ENCODE results near the gene ICAM2. TPM values are rescaled to one million over a fixed set of nuclear protein-coding genes. Genes with fewer than 3 reads are reported as not detected.

Gene ICAM2
- total RNA-seq, 6 donors from 2014 or later: 27.2 to 114 (median 82.0) TPM

GRCh38 chr17:64066716-64067115 lies 46.3 kb upstream of the ICAM2 start:
- Histone ChIP-seq H3K4me3 (peak overlapping the region in 1 of 4 donors; percentile 4), H3K27me3 (no peaks in the 10 kb centered on the region)

GRCh38 chr17:64065161-64065560 lies 44.7 kb upstream of the ICAM2 start:
- WGBS, 2 donors: 83 to 96% methylated on average over 7 to 8 of the region's 8 CpGs
- H3K27ac ChIP-seq: peak overlapping the region in 1 of 4 donors; percentile 40
- no peaks in the 10 kb centered on the region for H3K27me3 ChIP-seq
- TF ChIP-seq EP300 (IDR thresholded peaks at IDR 0.05) (no peak), CTCF (IDR thresholded peaks at IDR 0.05) (no peak), POLR2A (IDR thresholded peaks at IDR 0.05) (no peak), POLR2AphosphoS5 (IDR thresholded peaks at IDR 0.05) (no peak)
- H3K36me3 ChIP-seq: peaks cover 18 to 75% (median 41%) of the 10 kb centered on the region in 4 donors
- H3K4me3 ChIP-seq: peak overlapping the region in 1 of 4 donors; percentile 11
- peaks cover 0 to 14% (median 4%) of the 10 kb centered on the region in 4 donors for H3K4me1 ChIP-seq
- peaks cover 0 to 13% (median 8%) of the 10 kb centered on the region in 4 donors for H3K9me3 ChIP-seq
- DNase-seq: no peak
- ATAC-seq (ENCODE audit: low FRiP score in 2 of 2): no peak

More at GRCh38 chr17:64066716-64067115, 46.3 kb upstream of the ICAM2 start:
- H3K4me1 ChIP-seq: peaks cover 0 to 8% (median 4%) of the 10 kb centered on the region in 4 donors
- peaks cover 0 to 13% (median 8%) of the 10 kb centered on the region in 4 donors for H3K9me3 ChIP-seq
- DNase-seq (peak in 1 of 2 donors; percentile 34), ATAC-seq (ENCODE audit: low FRiP score in 2 of 2) (no peak)
- WGBS, 2 donors: 68 to 94% methylated on average over 7 of the region's 7 CpGs
- TF ChIP-seq EP300 (IDR thresholded peaks at IDR 0.05): no peak
- no peak for TF ChIP-seq POLR2AphosphoS5 (IDR thresholded peaks at IDR 0.05)
- no peak for TF ChIP-seq POLR2A (IDR thresholded peaks at IDR 0.05)
- TF ChIP-seq CTCF (IDR thresholded peaks at IDR 0.05): no peak
- peak overlapping the region in 2 of 4 donors; percentile 18 to 26 for H3K27ac ChIP-seq
- H3K36me3 ChIP-seq: peaks cover 31 to 76% (median 48%) of the 10 kb centered on the region in 4 donors

GRCh38 chr17:64064331-64064730 lies 43.9 kb upstream of the ICAM2 start:
- DNase-seq (peak in 1 of 2 donors; percentile 20), ATAC-seq (ENCODE audit: low FRiP score in 2 of 2) (no peak)
- H3K4me1 ChIP-seq: peaks cover 0 to 16% (median 4%) of the 10 kb centered on the region in 4 donors
- H3K27me3 ChIP-seq: no peaks in the 10 kb centered on the region
- 85 to 86% methylated on average over 9 of the region's 9 CpGs for WGBS, 2 donors
- TF ChIP-seq POLR2AphosphoS5 (IDR thresholded peaks at IDR 0.05): no peak
- no peak for TF ChIP-seq CTCF (IDR thresholded peaks at IDR 0.05)
- TF ChIP-seq POLR2A (IDR thresholded peaks at IDR 0.05): no peak
- no peak for TF ChIP-seq EP300 (IDR thresholded peaks at IDR 0.05)
- peaks cover 0 to 8% (median 2%) of the 10 kb centered on the region in 4 donors for H3K9me3 ChIP-seq
- peak overlapping the region in 3 of 4 donors; percentile 15 to 67 (median 56) for H3K27ac ChIP-seq
- no peak overlapping the region for H3K4me3 ChIP-seq
- H3K36me3 ChIP-seq: peaks cover 15 to 75% (median 37%) of the 10 kb centered on the region in 4 donors

GRCh38 chr17:64063766-64064224 lies 43.4 kb upstream of the ICAM2 start:
- no peaks in the 10 kb centered on the region for H3K27me3 ChIP-seq
- no peak overlapping the region for H3K4me3 ChIP-seq
- peaks cover 0 to 2% (median 0%) of the 10 kb centered on the region in 4 donors for H3K9me3 ChIP-seq
- peak; percentile 90 to 94 for DNase-seq
- H3K4me1 ChIP-seq: peaks cover 0 to 16% (median 4%) of the 10 kb centered on the region in 4 donors
- peak; percentile 77 to 88 for ATAC-seq (ENCODE audit: low FRiP score in 2 of 2)
- WGBS, 2 donors: 34 to 45% methylated on average over 10 to 16 of the region's 16 CpGs
- H3K27ac ChIP-seq: peak overlapping the region in 3 of 4 donors; percentile 15 to 67 (median 56)
- H3K36me3 ChIP-seq: peaks cover 15 to 75% (median 36%) of the 10 kb centered on the region in 4 donors
- TF ChIP-seq POLR2A (IDR thresholded peaks at IDR 0.05) (peak in 1 of 4 donors; percentile 52), POLR2AphosphoS5 (IDR thresholded peaks at IDR 0.05) (peak; percentile 21 to 60), EP300 (IDR thresholded peaks at IDR 0.05) (no peak), CTCF (IDR thresholded peaks at IDR 0.05) (peak; percentile 48 to 89 (median 78))
